ENCODE data around the gene CHST11.

Gene CHST11

GRCh38 chr12:104425614-104426013 is 31.1 kb upstream of the CHST11 start:
- in situ Hi-C loops (cut with HindIII; ENCODE audit: low pct_ligation_motif_present, low pct_unique_long_range_greater_than_20kb, low sequenced_read_pairs): loop anchor here (25.0 kb wide), 1 partner anchor 187 kb away; no protein-coding TSS in a partner anchor
- DNase-seq: no peak

- in situ Hi-C loops (cut with HindIII; ENCODE audit: low pct_ligation_motif_present, low pct_unique_long_range_greater_than_20kb, low sequenced_read_pairs): loop anchor here (25.0 kb wide), 1 partner anchor 185 kb away; no protein-coding TSS in a partner anchor
- DNase-seq: no peak
Observed at GRCh38 chr12:104426926-104427546, 29.7 kb upstream of the CHST11 start.

DNA sequence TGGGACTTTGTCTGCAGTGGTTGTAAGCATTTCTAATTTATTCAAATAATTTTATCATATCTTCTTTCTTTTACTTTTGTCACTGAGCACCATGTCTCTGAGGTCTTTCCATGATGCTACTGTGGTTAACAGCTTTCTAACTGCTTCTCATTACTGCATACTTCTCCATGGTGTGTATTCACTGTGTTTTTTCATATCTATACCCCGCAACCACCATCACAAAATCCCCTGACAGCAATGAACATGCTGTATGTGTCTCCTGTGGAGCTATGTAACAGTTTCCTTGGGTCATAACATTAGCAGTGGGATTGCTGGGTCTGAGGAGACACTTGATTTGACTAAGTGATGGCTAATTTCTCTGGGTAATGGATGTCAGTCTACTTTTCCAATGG is 29.2 kb upstream of the CHST11 start:
- no peak for DNase-seq
- in situ Hi-C loops (cut with HindIII; ENCODE audit: low pct_ligation_motif_present, low pct_unique_long_range_greater_than_20kb, low sequenced_read_pairs): loop anchor here (25.0 kb wide), 1 partner anchor 185 kb away; no protein-coding TSS in a partner anchor

- no peak for DNase-seq
- in situ Hi-C loops (cut with HindIII; ENCODE audit: low pct_ligation_motif_present, low pct_unique_long_range_greater_than_20kb, low sequenced_read_pairs): loop anchor here (25.0 kb wide), 1 partner anchor 179 kb away; no protein-coding TSS in a partner anchor
Observed at GRCh38 chr12:104433061-104433460, 23.7 kb upstream of the CHST11 start.

- in situ Hi-C loops (cut with HindIII; ENCODE audit: low pct_ligation_motif_present, low pct_unique_long_range_greater_than_20kb, low sequenced_read_pairs): loop anchor here (25.0 kb wide), 1 partner anchor 178 kb away; no protein-coding TSS in a partner anchor
- no peak for DNase-seq
Observed at GRCh38 chr12:104434129-104434528, 22.6 kb upstream of the CHST11 start.

- in situ Hi-C loops (cut with HindIII; ENCODE audit: low pct_ligation_motif_present, low pct_unique_long_range_greater_than_20kb, low sequenced_read_pairs): loop anchor here (25.0 kb wide), 1 partner anchor 177 kb away; no protein-coding TSS in a partner anchor
- DNase-seq: no peak
Observed at GRCh38 chr12:104435175-104435574, 21.6 kb upstream of the CHST11 start.

DNA sequence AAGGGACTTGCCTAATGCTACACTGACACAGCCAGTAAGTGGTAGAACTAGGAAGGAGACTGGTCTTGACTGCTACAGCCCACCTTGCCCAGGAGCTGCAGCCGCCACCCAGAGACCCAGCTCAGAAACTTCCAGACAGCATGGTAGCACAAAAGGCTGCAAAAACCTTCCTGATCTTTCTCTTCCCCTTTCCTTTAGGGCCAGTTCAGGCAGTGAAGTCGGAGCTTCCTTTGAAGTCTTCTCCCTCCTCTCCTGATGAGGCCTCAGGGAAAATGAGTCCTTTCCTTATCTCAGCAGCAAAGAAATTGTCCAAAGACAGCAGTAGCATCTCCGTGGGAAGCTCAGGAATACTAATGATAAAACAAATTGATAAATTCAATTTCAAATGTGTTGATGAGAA is 21.0 kb upstream of the CHST11 start:
- DNase-seq: no peak
- in situ Hi-C loops (cut with HindIII; ENCODE audit: low pct_ligation_motif_present, low pct_unique_long_range_greater_than_20kb, low sequenced_read_pairs): loop anchor here (25.0 kb wide), 1 partner anchor 177 kb away; no protein-coding TSS in a partner anchor

GRCh38 chr12:104436790-104437189 is 20.0 kb upstream of the CHST11 start:
- in situ Hi-C loops (cut with HindIII; ENCODE audit: low pct_ligation_motif_present, low pct_unique_long_range_greater_than_20kb, low sequenced_read_pairs): loop anchor here (25.0 kb wide), 1 partner anchor 176 kb away; no protein-coding TSS in a partner anchor

GRCh38 chr12:104438134-104438533 is 18.6 kb upstream of the CHST11 start:
- in situ Hi-C loops (cut with HindIII; ENCODE audit: low pct_ligation_motif_present, low pct_unique_long_range_greater_than_20kb, low sequenced_read_pairs): loop anchor here (25.0 kb wide), 1 partner anchor 174 kb away; no protein-coding TSS in a partner anchor
- DNase-seq: no peak

More at GRCh38 chr12:104436790-104437189, 20.0 kb upstream of the CHST11 start:
- DNase-seq: no peak

DNA sequence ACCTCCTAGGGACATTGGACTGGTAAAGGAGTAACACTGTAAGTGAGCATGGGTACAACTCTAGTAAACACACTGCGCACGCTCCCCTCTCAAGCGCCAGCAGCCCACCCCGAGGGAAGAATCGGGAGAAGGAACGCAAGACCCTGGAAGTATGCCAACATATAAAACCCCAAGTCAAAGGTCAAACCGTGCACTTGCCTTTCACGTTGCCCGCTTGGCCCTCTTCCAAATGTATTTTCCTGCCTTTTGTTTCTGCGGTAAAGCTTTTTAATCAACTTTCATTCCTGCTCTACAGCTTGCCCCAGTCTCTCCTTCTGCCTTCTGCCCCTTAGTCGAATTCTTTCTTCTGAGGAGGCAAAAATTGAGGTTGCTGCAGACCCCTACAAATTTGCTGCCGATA is 17.6 kb upstream of the CHST11 start:
- DNase-seq: no peak
- in situ Hi-C loops (cut with HindIII; ENCODE audit: low pct_ligation_motif_present, low pct_unique_long_range_greater_than_20kb, low sequenced_read_pairs): loop anchor here (25.0 kb wide), 1 partner anchor 173 kb away; no protein-coding TSS in a partner anchor

DNA sequence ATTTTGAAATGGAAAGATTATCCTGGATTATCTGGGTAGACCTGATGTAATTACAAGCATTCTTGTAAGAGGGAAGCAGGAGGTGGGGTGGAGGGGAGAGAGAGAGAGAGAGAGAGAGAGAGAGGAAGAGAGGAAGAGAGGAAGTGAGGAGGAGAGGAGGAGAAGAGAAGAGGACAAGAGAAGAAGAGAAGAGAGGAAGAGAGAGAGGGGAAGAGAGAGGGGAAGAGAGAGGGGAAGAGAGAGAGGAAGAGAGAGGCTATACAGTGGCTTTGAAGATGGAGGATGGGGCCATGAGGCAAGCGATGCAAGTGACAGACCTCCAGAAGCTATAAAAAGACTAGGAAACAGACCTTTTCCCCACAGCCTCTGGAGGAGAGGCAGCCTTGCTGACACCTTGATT is 13.7 kb upstream of the CHST11 start:
- in situ Hi-C loops (cut with HindIII; ENCODE audit: low pct_ligation_motif_present, low pct_unique_long_range_greater_than_20kb, low sequenced_read_pairs): loop anchor here (25.0 kb wide), 1 partner anchor 169 kb away; no protein-coding TSS in a partner anchor
- no peak for DNase-seq

DNA sequence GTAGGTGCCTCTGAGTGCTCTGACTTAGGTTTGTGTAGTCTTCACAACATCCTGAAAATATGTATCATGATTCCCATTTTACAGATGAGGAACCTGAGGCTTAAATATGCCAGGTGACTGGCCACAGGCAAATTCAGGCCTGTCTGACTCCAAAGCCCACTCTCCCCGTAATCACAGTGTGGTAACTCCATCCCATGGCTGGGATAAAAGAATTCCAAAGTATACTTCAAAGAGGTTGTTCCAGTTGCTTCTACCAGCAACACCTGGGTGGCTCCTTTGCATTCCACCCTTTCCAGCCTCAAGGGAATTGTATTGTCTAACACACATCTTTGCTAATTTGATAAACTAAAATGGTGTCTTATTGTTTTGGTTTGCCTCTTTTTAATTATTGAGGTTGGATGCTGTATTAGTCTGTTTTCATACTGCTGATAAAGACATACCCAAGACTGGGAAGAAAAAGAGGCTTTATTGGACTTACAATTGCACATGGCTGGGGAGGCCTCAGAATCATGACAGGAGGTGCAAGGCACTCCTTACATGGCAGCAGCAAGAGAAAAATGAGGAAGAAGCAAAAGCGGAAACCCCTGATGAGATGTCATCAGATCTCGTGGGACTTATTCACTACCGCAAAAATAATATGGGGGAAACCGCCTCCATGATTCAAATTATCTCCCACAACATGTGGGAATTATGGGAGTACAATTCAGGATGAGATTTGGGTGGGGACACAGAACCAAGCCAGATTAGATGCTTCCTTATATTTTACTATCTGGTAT is 9.9 kb upstream of the CHST11 start:
- in situ Hi-C loops (cut with HindIII; ENCODE audit: low pct_ligation_motif_present, low pct_unique_long_range_greater_than_20kb, low sequenced_read_pairs): loop anchor here (25.0 kb wide), 1 partner anchor 165 kb away; no protein-coding TSS in a partner anchor
- no peak for DNase-seq

GRCh38 chr12:104448031-104448430 is 8.7 kb upstream of the CHST11 start:
- no peak for DNase-seq
- in situ Hi-C loops (cut with HindIII; ENCODE audit: low pct_ligation_motif_present, low pct_unique_long_range_greater_than_20kb, low sequenced_read_pairs): loop anchor here (25.0 kb wide), 1 partner anchor 164 kb away; no protein-coding TSS in a partner anchor

GRCh38 chr12:104448451-104448850 is 8.3 kb upstream of the CHST11 start:
- in situ Hi-C loops (cut with HindIII; ENCODE audit: low pct_ligation_motif_present, low pct_unique_long_range_greater_than_20kb, low sequenced_read_pairs): loop anchor here (25.0 kb wide), 1 partner anchor 164 kb away; no protein-coding TSS in a partner anchor
- no peak for DNase-seq

GRCh38 chr12:104450700-104451099 is 6.0 kb upstream of the CHST11 start:
- in situ Hi-C loops (cut with HindIII; ENCODE audit: low pct_ligation_motif_present, low pct_unique_long_range_greater_than_20kb, low sequenced_read_pairs): no loop called here
- DNase-seq: no peak

DNA sequence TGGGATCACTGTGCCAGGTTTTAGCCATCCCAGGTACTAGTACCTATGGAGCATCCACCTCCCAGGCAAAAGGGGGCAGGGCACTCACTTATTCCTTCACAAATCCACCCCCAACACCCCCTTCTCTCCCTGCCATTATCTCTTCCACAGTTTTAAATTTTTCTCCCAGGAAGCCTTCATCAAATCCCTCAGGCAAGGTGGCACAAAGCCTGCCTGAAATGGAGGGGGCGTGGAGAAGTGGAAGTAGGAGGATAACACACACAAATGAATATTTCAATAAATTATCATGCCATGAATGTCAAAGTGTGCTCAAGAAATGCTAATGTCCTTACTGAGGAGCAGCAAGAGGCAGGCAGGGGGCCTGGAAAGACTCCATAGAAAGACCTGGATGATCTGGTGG is 4.7 kb upstream of the CHST11 start:
- in situ Hi-C loops (cut with HindIII; ENCODE audit: low pct_ligation_motif_present, low pct_unique_long_range_greater_than_20kb, low sequenced_read_pairs): no loop called here

GRCh38 chr12:104453133-104453532 is 3.6 kb upstream of the CHST11 start:
- in situ Hi-C loops (cut with HindIII; ENCODE audit: low pct_ligation_motif_present, low pct_unique_long_range_greater_than_20kb, low sequenced_read_pairs): no loop called here

More for the DNA sequence above, 4.7 kb upstream of the CHST11 start:
- no peak for DNase-seq

GRCh38 chr12:104454997-104455396 is 1.8 kb upstream of the CHST11 start:
- in situ Hi-C loops (cut with HindIII; ENCODE audit: low pct_ligation_motif_present, low pct_unique_long_range_greater_than_20kb, low sequenced_read_pairs): no loop called here
- DNase-seq: peak; percentile 73

More at GRCh38 chr12:104453133-104453532, 3.6 kb upstream of the CHST11 start:
- no peak for DNase-seq

Measured in ACHN (cell line).